HepG2 (cell line): ENCODE results near the gene TMEM270. TPM values are rescaled to one million over a fixed set of nuclear protein-coding genes. Genes with fewer than 3 reads are reported as not detected.
A peak's percentile ranks its signal among the peaks of the same experiment; 100 is the strongest.

Experiments used
- AGO2 ChIP-seq: fragments of 200-400 bp; formaldehyde crosslinking; optimal IDR thresholded peaks from 2 replicates; pipeline ENCODE3; 2017; ENCODE audit warnings: mild to moderate bottlenecking, low read depth, low read length, moderate library complexity
- AHR ChIP-seq: IDR thresholded peaks from 2 replicates; pipeline ENCODE4 v1.6.1; 2018; ENCODE audit warnings: missing genetic modification reagents, missing compliant biosample characterization
- BHLHE40 ChIP-seq: IDR thresholded peaks from 2 replicates; pipeline ENCODE4 v1.6.1; 2011; ENCODE audit warnings: low read length, improper control_type of control experiment
- BRD4 ChIP-seq: sonication (generic); formaldehyde crosslinking; IDR thresholded peaks from 2 replicates; pipeline ENCODE4 v1.4.0; 2020; ENCODE audit warnings: missing genetic modification reagents
- GLI4 ChIP-seq: sonication (generic); formaldehyde crosslinking; IDR thresholded peaks from 2 replicates; pipeline ENCODE4 v1.5.1; 2020; ENCODE audit warnings: missing genetic modification reagents, mild to moderate bottlenecking, moderate library complexity, borderline replicate concordance
- NFYB ChIP-seq: sonication (generic); formaldehyde crosslinking; IDR thresholded peaks from 2 replicates; pipeline ENCODE4 v1.4.0; 2020; ENCODE audit warnings: missing genetic modification reagents
- PHF8 ChIP-seq: sonication (generic); formaldehyde crosslinking; IDR thresholded peaks from 2 replicates; pipeline ENCODE4 v1.5.0; 2020; ENCODE audit warnings: missing genetic modification reagents
- SMYD3 ChIP-seq: sonication (generic); formaldehyde crosslinking; IDR thresholded peaks from 2 replicates; pipeline ENCODE4 v1.8.1; 2023; ENCODE audit warnings: mild to moderate bottlenecking, missing genetic modification reagents
- SOX13 ChIP-seq, 3 experiments: fragments of 450-650 bp in 1 of 3; sonication (generic) in 1 of 3; formaldehyde crosslinking in 1 of 3; IDR thresholded peaks in 2 of 3; conservative IDR thresholded peaks in 1 of 3; 2 replicates each; pipeline versions ENCODE4 v1.5.0 to v1.6.1; 2016 to 2020; ENCODE audit warnings: antibody characterized with exemption in 1 of 3, mild to moderate bottlenecking in 1 of 3, missing compliant biosample characterization in 1 of 3, missing genetic modification reagents in 1 of 3, moderate library complexity in 1 of 3
- SP5 ChIP-seq: IDR thresholded peaks from 2 replicates; pipeline ENCODE4 v1.6.1; 2016; ENCODE audit warnings: low read depth, borderline replicate concordance
- SRF ChIP-seq: IDR thresholded peaks from 2 replicates; pipeline ENCODE4 v1.6.1; 2011; ENCODE audit warnings: mild to moderate bottlenecking, low read depth, low read length, moderate library complexity
- ZBTB20 ChIP-seq: sonication (generic); formaldehyde crosslinking; IDR thresholded peaks from 2 replicates; pipeline ENCODE4 v1.8.1; 2023; ENCODE audit warnings: missing genetic modification reagents, low read depth, mild to moderate bottlenecking, borderline replicate concordance
- ZFP41 ChIP-seq: sonication (generic); formaldehyde crosslinking; IDR thresholded peaks from 2 replicates; pipeline ENCODE4 v1.4.0; 2020; ENCODE audit warnings: mild to moderate bottlenecking, missing genetic modification reagents, borderline replicate concordance
- ZNF17 ChIP-seq: sonication (generic); formaldehyde crosslinking; IDR thresholded peaks from 2 replicates; pipeline ENCODE4 v1.5.0; 2020; ENCODE audit warnings: mild to moderate bottlenecking, missing genetic modification reagents
- ZNF335 ChIP-seq: sonication (generic); formaldehyde crosslinking; IDR thresholded peaks from 2 replicates; pipeline ENCODE4 v1.4.0; 2020; ENCODE audit warnings: missing genetic modification reagents
- ZNF383 ChIP-seq: sonication (generic); formaldehyde crosslinking; IDR thresholded peaks from 2 replicates; pipeline ENCODE4 v1.4.0; 2020; ENCODE audit warnings: missing genetic modification reagents, mild to moderate bottlenecking, borderline replicate concordance
- ZNF44 ChIP-seq: sonication (generic); formaldehyde crosslinking; IDR thresholded peaks from 2 replicates; pipeline ENCODE4 v1.5.1; 2020; ENCODE audit warnings: mild to moderate bottlenecking, missing genetic modification reagents
- ZNF546 ChIP-seq: sonication (generic); formaldehyde crosslinking; conservative IDR thresholded peaks from 2 replicates; pipeline ENCODE4 v1.8.1; 2023; ENCODE audit warnings: mild to moderate bottlenecking, missing genetic modification reagents
- ZNF598 ChIP-seq: sonication (generic); formaldehyde crosslinking; IDR thresholded peaks from 2 replicates; pipeline ENCODE4 v1.5.1; 2020; ENCODE audit warnings: mild to moderate bottlenecking, missing genetic modification reagents, borderline replicate concordance
- ZNF616 ChIP-seq: sonication (generic); formaldehyde crosslinking; IDR thresholded peaks from 2 replicates; pipeline ENCODE4 v1.5.0; 2020; ENCODE audit warnings: low read depth, mild to moderate bottlenecking, missing genetic modification reagents
- ZNF746 ChIP-seq: sonication (generic); formaldehyde crosslinking; IDR thresholded peaks from 2 replicates; pipeline ENCODE4 v1.8.0; 2022; ENCODE audit warnings: mild to moderate bottlenecking, missing genetic modification reagents
- ZNF761 ChIP-seq: sonication (generic); formaldehyde crosslinking; conservative IDR thresholded peaks from 2 replicates; pipeline ENCODE4 v1.4.0; 2020; ENCODE audit warnings: mild to moderate bottlenecking, missing genetic modification reagents
- polyA plus RNA-seq, 8 experiments: library from polyadenylated mRNA; depleted of rRNA in 3 of 8; stranded (reverse) in 7 of 8; unstranded in 1 of 8; fragments of >200 nt; fragmentation: Illumina TruSeq in 4 of 8; extraction: Trizol in 4 of 8; gene quantifications; 2 replicates each; pipeline versions ENCODE4 v1.2.1 to v1.2.3, GENCODE V29; 2011 to 2016; ENCODE audit warnings: low read depth in 4 of 8, missing spikeins in 1 of 8, mixed read lengths in 1 of 8; ENCODE audit not compliant: insufficient read depth in 1 of 8
- total RNA-seq, 5 experiments: library from RNA; depleted of rRNA; stranded (reverse); fragments of >200 nt; fragmentation: Illumina TruSeq; extraction: Trizol; gene quantifications; 2 replicates each; pipeline ENCODE4 v1.2.3, GENCODE V29; 2016; ENCODE audit warnings: low read depth in 1 of 5
- TF ChIP-seq, protein P1 (sequence below): sonication (generic); formaldehyde crosslinking; IDR thresholded peaks from 2 replicates; pipeline ENCODE4 v1.5.1; 2020; ENCODE audit warnings: missing genetic modification reagents, mild to moderate bottlenecking, borderline replicate concordance
- TF ChIP-seq, protein P2 (sequence below): sonication (generic); formaldehyde crosslinking; IDR thresholded peaks from 2 replicates; pipeline ENCODE4 v1.5.1; 2020; ENCODE audit warnings: mild to moderate bottlenecking, missing genetic modification reagents, moderate library complexity

TMEM270 gene
- total and polyA plus RNA-seq, 2 of the 13 experiments (the other 11 are each of a cell fraction or from before 2014, with no cell fraction given): not detected

DNA sequence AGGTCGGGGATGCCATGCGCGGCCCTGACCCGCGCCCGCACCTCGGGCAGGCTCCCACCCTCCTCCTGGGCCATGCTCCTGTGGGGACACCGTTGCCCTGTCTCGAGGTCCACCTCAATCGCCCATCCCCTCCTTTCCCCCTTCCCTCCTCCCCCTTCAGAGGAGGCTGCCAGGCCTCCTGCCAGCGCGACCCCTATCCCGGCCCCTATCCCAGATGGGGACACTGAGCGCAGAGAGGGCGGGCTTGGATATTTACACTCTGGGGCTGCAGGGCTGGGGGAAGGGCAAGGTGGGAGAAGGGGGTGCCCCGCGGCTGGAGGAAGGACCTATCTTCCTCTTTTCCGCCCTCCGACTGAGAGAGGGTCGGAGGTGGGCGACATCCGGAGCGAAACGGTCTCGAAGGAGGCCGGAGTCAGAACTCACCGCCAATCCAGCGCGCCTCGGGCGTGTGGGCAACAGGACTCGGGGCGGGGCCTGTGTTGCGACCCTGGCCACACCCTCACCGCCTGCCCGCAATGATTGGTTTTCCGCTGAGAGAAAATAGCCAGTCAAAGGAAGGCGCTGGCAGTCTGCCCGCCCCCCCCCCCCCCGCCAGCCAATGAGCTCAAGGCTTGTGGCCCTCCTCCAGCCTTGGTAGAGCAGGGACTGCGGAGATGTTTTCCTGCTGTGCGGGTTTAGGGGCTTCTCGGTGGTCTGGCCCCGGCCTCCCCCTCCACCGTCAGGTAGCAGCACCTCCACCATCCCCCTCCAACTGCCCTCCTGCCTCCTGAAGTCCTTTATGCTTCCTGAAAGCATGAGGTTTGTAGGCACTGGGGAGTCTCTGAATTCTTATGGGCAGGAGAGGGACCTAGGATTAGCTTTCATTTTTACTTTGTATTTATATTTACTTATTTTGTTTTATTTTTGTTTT lies 18.6 kb upstream of the TMEM270 start, which contains the start of gene METTL27 (continued):
- TF ChIP-seq, protein P1, sequence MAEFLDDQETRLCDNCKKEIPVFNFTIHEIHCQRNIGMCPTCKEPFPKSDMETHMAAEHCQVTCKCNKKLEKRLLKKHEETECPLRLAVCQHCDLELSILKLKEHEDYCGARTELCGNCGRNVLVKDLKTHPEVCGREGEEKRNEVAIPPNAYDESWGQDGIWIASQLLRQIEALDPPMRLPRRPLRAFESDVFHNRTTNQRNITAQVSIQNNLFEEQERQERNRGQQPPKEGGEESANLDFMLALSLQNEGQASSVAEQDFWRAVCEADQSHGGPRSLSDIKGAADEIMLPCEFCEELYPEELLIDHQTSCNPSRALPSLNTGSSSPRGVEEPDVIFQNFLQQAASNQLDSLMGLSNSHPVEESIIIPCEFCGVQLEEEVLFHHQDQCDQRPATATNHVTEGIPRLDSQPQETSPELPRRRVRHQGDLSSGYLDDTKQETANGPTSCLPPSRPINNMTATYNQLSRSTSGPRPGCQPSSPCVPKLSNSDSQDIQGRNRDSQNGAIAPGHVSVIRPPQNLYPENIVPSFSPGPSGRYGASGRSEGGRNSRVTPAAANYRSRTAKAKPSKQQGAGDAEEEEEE (CRISPR knock-in tag): no peak
- 0 out of 2 replicates have a peak, but pooled peaks have one; percentile 27 for TF ChIP-seq SP5
- TF ChIP-seq ZNF546 (CRISPR knock-in tag): no peak
- TF ChIP-seq BRD4 (CRISPR knock-in tag): no peak
- TF ChIP-seq ZNF746 (CRISPR knock-in tag): 0 out of 2 replicates have a peak, but pooled peaks have one; percentile 51
- no peak for TF ChIP-seq ZNF17 (CRISPR knock-in tag)
- 0 out of 2 replicates have a peak, but pooled peaks have one; percentile 32 for TF ChIP-seq ZNF335 (CRISPR knock-in tag)
- TF ChIP-seq ZNF44: no peak
- TF ChIP-seq SMYD3 (CRISPR knock-in tag): 0 out of 2 replicates have a peak, but pooled peaks have one; percentile 56
- TF ChIP-seq, protein P2, sequence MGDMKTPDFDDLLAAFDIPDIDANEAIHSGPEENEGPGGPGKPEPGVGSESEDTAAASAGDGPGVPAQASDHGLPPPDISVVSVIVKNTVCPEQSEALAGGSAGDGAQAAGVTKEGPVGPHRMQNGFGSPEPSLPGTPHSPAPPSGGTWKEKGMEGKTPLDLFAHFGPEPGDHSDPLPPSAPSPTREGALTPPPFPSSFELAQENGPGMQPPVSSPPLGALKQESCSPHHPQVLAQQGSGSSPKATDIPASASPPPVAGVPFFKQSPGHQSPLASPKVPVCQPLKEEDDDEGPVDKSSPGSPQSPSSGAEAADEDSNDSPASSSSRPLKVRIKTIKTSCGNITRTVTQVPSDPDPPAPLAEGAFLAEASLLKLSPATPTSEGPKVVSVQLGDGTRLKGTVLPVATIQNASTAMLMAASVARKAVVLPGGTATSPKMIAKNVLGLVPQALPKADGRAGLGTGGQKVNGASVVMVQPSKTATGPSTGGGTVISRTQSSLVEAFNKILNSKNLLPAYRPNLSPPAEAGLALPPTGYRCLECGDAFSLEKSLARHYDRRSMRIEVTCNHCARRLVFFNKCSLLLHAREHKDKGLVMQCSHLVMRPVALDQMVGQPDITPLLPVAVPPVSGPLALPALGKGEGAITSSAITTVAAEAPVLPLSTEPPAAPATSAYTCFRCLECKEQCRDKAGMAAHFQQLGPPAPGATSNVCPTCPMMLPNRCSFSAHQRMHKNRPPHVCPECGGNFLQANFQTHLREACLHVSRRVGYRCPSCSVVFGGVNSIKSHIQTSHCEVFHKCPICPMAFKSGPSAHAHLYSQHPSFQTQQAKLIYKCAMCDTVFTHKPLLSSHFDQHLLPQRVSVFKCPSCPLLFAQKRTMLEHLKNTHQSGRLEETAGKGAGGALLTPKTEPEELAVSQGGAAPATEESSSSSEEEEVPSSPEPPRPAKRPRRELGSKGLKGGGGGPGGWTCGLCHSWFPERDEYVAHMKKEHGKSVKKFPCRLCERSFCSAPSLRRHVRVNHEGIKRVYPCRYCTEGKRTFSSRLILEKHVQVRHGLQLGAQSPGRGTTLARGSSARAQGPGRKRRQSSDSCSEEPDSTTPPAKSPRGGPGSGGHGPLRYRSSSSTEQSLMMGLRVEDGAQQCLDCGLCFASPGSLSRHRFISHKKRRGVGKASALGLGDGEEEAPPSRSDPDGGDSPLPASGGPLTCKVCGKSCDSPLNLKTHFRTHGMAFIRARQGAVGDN (CRISPR knock-in tag): peak; percentile 82
- 0 out of 2 replicates have a peak, but pooled peaks have one; percentile 14 for TF ChIP-seq ZNF598
- peak; percentile 75 for TF ChIP-seq PHF8 (CRISPR knock-in tag)
- no peak for TF ChIP-seq AHR
- no peak for TF ChIP-seq BHLHE40
- TF ChIP-seq ZNF761: no peak
- no peak for TF ChIP-seq ZNF383 (CRISPR knock-in tag)
- 0 out of 2 replicates have a peak, but pooled peaks have one; percentile 27 for TF ChIP-seq ZBTB20 (CRISPR knock-in tag)
- 0 out of 2 replicates have a peak, but pooled peaks have one; percentile 30 for TF ChIP-seq ZNF616 (CRISPR knock-in tag)
- TF ChIP-seq SRF: no peak
- no peak for TF ChIP-seq ZFP41 (CRISPR knock-in tag)
- peak; percentile 83 for TF ChIP-seq NFYB
- TF ChIP-seq AGO2: peak; percentile 21
- peak; percentile 44; the same call in 1 of the 2 replicates for TF ChIP-seq GLI4
- no peak for TF ChIP-seq SOX13 (IDR thresholded peaks at IDR 0.05)
- 0 out of 4 replicates have a peak, but pooled peaks of 1 of the 2 experiments have one; percentile 8 for TF ChIP-seq SOX13 (CRISPR knock-in tag; conservative IDR thresholded peaks at IDR 0.05 in 1 of 2, IDR thresholded peaks at IDR 0.05 in 1 of 2)
